ENCODE results near the gene CYP19A1. TPM values are rescaled to one million over a fixed set of nuclear protein-coding genes. Genes with fewer than 3 reads are reported as not detected.

Gene CYP19A1
- total RNA-seq, 1 experiment from 2014 or later: 2.4 TPM

DNA sequence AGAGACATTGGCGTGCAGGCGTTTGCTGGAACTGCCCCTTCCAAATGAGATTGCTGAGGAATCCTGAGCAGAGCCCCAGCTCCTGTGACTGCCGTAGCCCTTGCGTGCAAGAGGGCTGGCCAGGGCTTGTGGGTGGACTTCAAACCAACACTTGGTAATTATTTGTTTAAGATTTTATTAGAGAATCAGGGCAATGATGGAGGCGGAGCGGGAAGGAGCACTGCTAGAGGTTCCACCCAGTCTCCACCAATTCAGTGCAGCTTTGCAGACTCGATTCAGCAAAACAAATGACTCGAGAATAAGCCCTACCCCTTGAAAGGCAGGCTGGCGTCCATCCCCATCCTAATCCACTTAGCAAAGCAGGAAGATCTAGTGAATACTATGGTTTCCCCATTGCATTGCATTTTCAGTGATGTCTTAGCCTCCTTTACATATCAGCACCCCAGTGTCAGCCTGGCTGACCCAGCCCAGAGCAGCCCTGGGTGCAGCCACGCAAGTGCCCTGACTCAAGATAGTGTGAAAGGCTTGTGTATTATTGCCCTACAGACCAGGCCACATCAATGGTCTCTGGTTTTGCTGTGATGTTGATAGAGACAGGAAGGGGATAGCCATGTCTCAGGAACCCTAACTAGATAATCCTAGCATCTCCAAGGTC, 29.1 kb upstream of the CYP19A1 start:
- no peak overlapping the region for H3K4me2 ChIP-seq (ENCODE audit: low read depth, low read length, poor library complexity, severe bottlenecking)
- no peak for DNase-seq
- H2AFZ ChIP-seq (ENCODE audit: low read length): no peak overlapping the region
- no peaks in the 10 kb centered on the region for H3K9me2 ChIP-seq (replicated peaks; ENCODE audit: insufficient read depth, low read length)
- H3K4me1 ChIP-seq (ENCODE audit: low read length): no peaks in the 10 kb centered on the region
- no peaks in the 10 kb centered on the region for H3K36me3 ChIP-seq (ENCODE audit: insufficient read depth, low read length)
- H3K9ac ChIP-seq (ENCODE audit: low read length): no peak overlapping the region
- no peaks in the 10 kb centered on the region for H3K9me3 ChIP-seq (ENCODE audit: low read length)
- no peak overlapping the region for H3K4me3 ChIP-seq (ENCODE audit: low read length)
- H3K27me3 ChIP-seq (ENCODE audit: low read length): no peaks in the 10 kb centered on the region
- no peaks in the 10 kb centered on the region for H4K20me1 ChIP-seq (ENCODE audit: insufficient read depth, low read depth, low read length)
- H3K79me2 ChIP-seq (ENCODE audit: low read length): no peaks in the 10 kb centered on the region
- no peak overlapping the region for H3K27ac ChIP-seq (ENCODE audit: low read length)

DNA sequence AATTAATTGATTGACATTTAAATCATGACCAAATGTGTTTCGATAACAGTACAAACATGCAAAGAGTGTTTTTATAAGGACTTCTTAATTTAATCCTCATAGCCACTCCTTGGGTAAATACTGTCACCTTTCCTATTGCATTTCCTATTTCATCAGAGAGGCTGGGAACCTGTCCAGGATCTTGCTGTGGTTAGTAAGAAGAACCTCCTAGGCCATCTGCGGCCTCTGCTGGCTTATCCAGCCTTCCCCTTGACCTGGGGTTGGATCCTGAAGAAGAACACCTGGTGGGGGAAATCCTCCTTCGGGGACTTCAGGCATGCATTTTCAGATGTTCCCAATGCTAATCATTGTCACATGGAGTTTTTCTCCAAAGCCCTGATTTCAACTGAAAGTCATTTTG, 28.5 kb upstream of the CYP19A1 start:
- Histone ChIP-seq H3K4me3 (ENCODE audit: low read length) (no peak overlapping the region), H3K4me2 (ENCODE audit: low read depth, low read length, poor library complexity, severe bottlenecking) (no peak overlapping the region)

GRCh38 chr15:51366071-51366470, 27.7 kb upstream of the CYP19A1 start:
- no peaks in the 10 kb centered on the region for H3K36me3 ChIP-seq (ENCODE audit: insufficient read depth, low read length)
- no peak overlapping the region for H2AFZ ChIP-seq (ENCODE audit: low read length)
- no peak overlapping the region for H3K4me2 ChIP-seq (ENCODE audit: low read depth, low read length, poor library complexity, severe bottlenecking)
- H3K4me1 ChIP-seq (ENCODE audit: low read length): no peaks in the 10 kb centered on the region
- H3K79me2 ChIP-seq (ENCODE audit: low read length): no peaks in the 10 kb centered on the region
- no peaks in the 10 kb centered on the region for H3K27me3 ChIP-seq (ENCODE audit: low read length)
- no peaks in the 10 kb centered on the region for H4K20me1 ChIP-seq (ENCODE audit: insufficient read depth, low read depth, low read length)
- no peak overlapping the region for H3K9ac ChIP-seq (ENCODE audit: low read length)
- H3K9me3 ChIP-seq (ENCODE audit: low read length): no peaks in the 10 kb centered on the region
- no peak overlapping the region for H3K27ac ChIP-seq (ENCODE audit: low read length)
- H3K4me3 ChIP-seq (ENCODE audit: low read length): no peak overlapping the region
- no peak for DNase-seq
- no peaks in the 10 kb centered on the region for H3K9me2 ChIP-seq (replicated peaks; ENCODE audit: insufficient read depth, low read length)

More for the DNA sequence above, 28.5 kb upstream of the CYP19A1 start:
- Histone ChIP-seq H3K9me2 (replicated peaks; ENCODE audit: insufficient read depth, low read length) (no peaks in the 10 kb centered on the region), H4K20me1 (ENCODE audit: insufficient read depth, low read depth, low read length) (no peaks in the 10 kb centered on the region), H2AFZ (ENCODE audit: low read length) (no peak overlapping the region), H3K9ac (ENCODE audit: low read length) (no peak overlapping the region), H3K27me3 (ENCODE audit: low read length) (no peaks in the 10 kb centered on the region), H3K4me1 (ENCODE audit: low read length) (no peaks in the 10 kb centered on the region), H3K36me3 (ENCODE audit: insufficient read depth, low read length) (no peaks in the 10 kb centered on the region), H3K27ac (ENCODE audit: low read length) (no peak overlapping the region), H3K9me3 (ENCODE audit: low read length) (no peaks in the 10 kb centered on the region), H3K79me2 (ENCODE audit: low read length) (no peaks in the 10 kb centered on the region)
- DNase-seq: no peak

DNA sequence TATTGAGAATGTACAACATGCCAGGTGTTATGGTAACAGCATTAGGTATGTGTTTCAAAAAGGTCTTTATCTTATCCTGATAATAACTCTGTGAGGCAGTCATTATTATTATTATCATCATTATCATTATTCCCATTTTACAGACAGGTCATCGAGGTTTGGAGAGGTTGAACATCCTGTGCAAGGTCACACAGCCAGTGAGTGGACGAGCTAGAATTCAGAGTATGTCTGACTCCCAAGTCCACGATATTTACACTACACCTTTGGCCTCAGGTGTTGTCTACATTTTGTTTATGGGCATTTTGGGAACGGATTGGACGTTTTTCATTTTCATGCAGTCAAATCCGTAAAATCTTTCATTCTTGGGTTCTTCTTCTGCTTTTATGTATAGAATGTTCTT, 27.0 kb upstream of the CYP19A1 start:
- H3K9me2 ChIP-seq (replicated peaks; ENCODE audit: insufficient read depth, low read length): no peaks in the 10 kb centered on the region
- H3K27me3 ChIP-seq (ENCODE audit: low read length): no peaks in the 10 kb centered on the region
- DNase-seq: no peak

DNA sequence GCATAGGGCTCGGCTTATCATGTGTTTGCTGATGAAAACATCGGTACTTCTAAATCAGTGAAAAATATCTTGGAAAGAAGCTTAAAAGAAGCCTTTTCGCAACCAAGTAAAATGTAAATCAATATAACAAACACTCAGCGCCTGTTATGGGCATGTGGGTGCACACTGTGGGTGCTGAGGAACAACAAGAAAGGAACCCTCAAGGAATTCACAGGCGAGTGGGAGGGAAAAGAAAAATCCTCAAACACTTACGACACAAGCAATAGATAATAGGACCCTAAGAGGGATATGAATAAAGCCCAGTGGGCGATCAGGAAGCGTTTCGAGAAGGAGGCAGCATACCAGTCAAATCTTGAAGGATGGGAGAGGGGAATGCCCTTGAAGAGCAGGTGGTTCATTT, 25.0 kb upstream of the CYP19A1 start:
- Histone ChIP-seq H3K27ac (ENCODE audit: low read length) (no peak overlapping the region), H3K79me2 (ENCODE audit: low read length) (no peaks in the 10 kb centered on the region), H3K9me2 (replicated peaks; ENCODE audit: insufficient read depth, low read length) (no peaks in the 10 kb centered on the region), H3K4me3 (ENCODE audit: low read length) (no peak overlapping the region), H2AFZ (ENCODE audit: low read length) (no peak overlapping the region), H3K4me2 (ENCODE audit: low read depth, low read length, poor library complexity, severe bottlenecking) (no peak overlapping the region), H3K4me1 (ENCODE audit: low read length) (no peaks in the 10 kb centered on the region), H3K36me3 (ENCODE audit: insufficient read depth, low read length) (no peaks in the 10 kb centered on the region), H4K20me1 (ENCODE audit: insufficient read depth, low read depth, low read length) (no peaks in the 10 kb centered on the region), H3K9ac (ENCODE audit: low read length) (no peak overlapping the region), H3K9me3 (ENCODE audit: low read length) (no peaks in the 10 kb centered on the region), H3K27me3 (ENCODE audit: low read length) (no peaks in the 10 kb centered on the region)
- DNase-seq: no peak

More for the DNA sequence above, 27.0 kb upstream of the CYP19A1 start:
- no peak overlapping the region for H3K4me3 ChIP-seq (ENCODE audit: low read length)
- no peak overlapping the region for H3K27ac ChIP-seq (ENCODE audit: low read length)
- no peak overlapping the region for H2AFZ ChIP-seq (ENCODE audit: low read length)
- H3K4me2 ChIP-seq (ENCODE audit: low read depth, low read length, poor library complexity, severe bottlenecking): no peak overlapping the region
- no peaks in the 10 kb centered on the region for H3K79me2 ChIP-seq (ENCODE audit: low read length)
- no peak overlapping the region for H3K9ac ChIP-seq (ENCODE audit: low read length)
- H4K20me1 ChIP-seq (ENCODE audit: insufficient read depth, low read depth, low read length): no peaks in the 10 kb centered on the region
- H3K4me1 ChIP-seq (ENCODE audit: low read length): no peaks in the 10 kb centered on the region
- no peaks in the 10 kb centered on the region for H3K36me3 ChIP-seq (ENCODE audit: insufficient read depth, low read length)
- no peaks in the 10 kb centered on the region for H3K9me3 ChIP-seq (ENCODE audit: low read length)

- Histone ChIP-seq H3K4me1 (ENCODE audit: low read length) (no peaks in the 10 kb centered on the region), H3K9me2 (replicated peaks; ENCODE audit: insufficient read depth, low read length) (no peaks in the 10 kb centered on the region), H3K27ac (ENCODE audit: low read length) (no peak overlapping the region), H3K4me3 (ENCODE audit: low read length) (no peak overlapping the region), H3K36me3 (ENCODE audit: insufficient read depth, low read length) (no peaks in the 10 kb centered on the region), H2AFZ (ENCODE audit: low read length) (no peak overlapping the region), H3K9me3 (ENCODE audit: low read length) (no peaks in the 10 kb centered on the region), H3K27me3 (ENCODE audit: low read length) (no peaks in the 10 kb centered on the region), H4K20me1 (ENCODE audit: insufficient read depth, low read depth, low read length) (no peaks in the 10 kb centered on the region), H3K79me2 (ENCODE audit: low read length) (no peaks in the 10 kb centered on the region), H3K4me2 (ENCODE audit: low read depth, low read length, poor library complexity, severe bottlenecking) (no peak overlapping the region), H3K9ac (ENCODE audit: low read length) (no peak overlapping the region)
- no peak for DNase-seq
Measured at GRCh38 chr15:51359981-51360380, 21.6 kb upstream of the CYP19A1 start.

- Histone ChIP-seq H3K9me2 (replicated peaks; ENCODE audit: insufficient read depth, low read length) (no peaks in the 10 kb centered on the region), H3K36me3 (ENCODE audit: insufficient read depth, low read length) (no peaks in the 10 kb centered on the region), H3K27ac (ENCODE audit: low read length) (no peak overlapping the region), H4K20me1 (ENCODE audit: insufficient read depth, low read depth, low read length) (no peaks in the 10 kb centered on the region), H3K27me3 (ENCODE audit: low read length) (no peaks in the 10 kb centered on the region), H3K4me3 (ENCODE audit: low read length) (0 out of 2 replicates have a peak overlapping the region, but pooled peaks have one; percentile 19), H3K79me2 (ENCODE audit: low read length) (no peaks in the 10 kb centered on the region), H3K4me1 (ENCODE audit: low read length) (no peaks in the 10 kb centered on the region), H3K4me2 (ENCODE audit: low read depth, low read length, poor library complexity, severe bottlenecking) (peak overlapping the region; percentile 23), H3K9me3 (ENCODE audit: low read length) (no peaks in the 10 kb centered on the region), H3K9ac (ENCODE audit: low read length) (no peak overlapping the region), H2AFZ (ENCODE audit: low read length) (no peak overlapping the region)
- DNase-seq: no peak
Measured at GRCh38 chr15:51356983-51357382, 18.6 kb upstream of the CYP19A1 start.

DNA sequence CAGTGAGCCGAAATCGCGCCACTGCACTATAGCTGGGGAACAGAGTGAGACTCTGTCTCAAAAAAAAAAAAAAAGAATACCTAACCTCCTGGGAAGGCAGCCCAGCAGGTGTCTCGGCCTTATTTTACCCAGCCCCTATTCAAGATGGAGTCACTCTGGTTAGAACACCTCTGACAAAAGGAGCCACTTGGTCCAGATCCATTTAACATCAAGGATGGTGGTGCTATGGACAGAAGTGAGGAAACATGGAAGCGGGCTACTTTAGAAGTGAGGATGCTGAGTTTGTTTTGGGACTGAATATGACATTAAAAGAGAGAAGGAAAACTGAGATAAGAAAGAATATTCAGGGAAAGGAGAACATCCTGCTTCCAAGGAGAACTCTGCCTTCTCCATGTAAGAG, 17.8 kb upstream of the CYP19A1 start:
- Histone ChIP-seq H3K27me3 (ENCODE audit: low read length) (no peaks in the 10 kb centered on the region), H3K9me3 (ENCODE audit: low read length) (no peaks in the 10 kb centered on the region), H3K79me2 (ENCODE audit: low read length) (no peaks in the 10 kb centered on the region), H3K27ac (ENCODE audit: low read length) (no peak overlapping the region), H3K9ac (ENCODE audit: low read length) (no peak overlapping the region), H3K4me2 (ENCODE audit: low read depth, low read length, poor library complexity, severe bottlenecking) (no peak overlapping the region), H4K20me1 (ENCODE audit: insufficient read depth, low read depth, low read length) (no peaks in the 10 kb centered on the region), H2AFZ (ENCODE audit: low read length) (no peak overlapping the region), H3K9me2 (replicated peaks; ENCODE audit: insufficient read depth, low read length) (no peaks in the 10 kb centered on the region), H3K4me1 (ENCODE audit: low read length) (peaks cover 3% of the 10 kb centered on the region), H3K4me3 (ENCODE audit: low read length) (no peak overlapping the region), H3K36me3 (ENCODE audit: insufficient read depth, low read length) (no peaks in the 10 kb centered on the region)
- no peak for DNase-seq
